Stimulated activated CD8-positive, alpha-beta memory T cell treated with anti-CD3 and anti-CD28 coated beads, Interleukin-4, amount 100 ng/mL, for 4 hours (primary cell): ENCODE measurements around the gene KIAA1328.
"Not testable (repeated sequence)": the region's sequence is repeated elsewhere in the genome, so short reads cannot be mapped to it uniquely, and the experiment has no call there.

Experiments
- DNase-seq, 2 donors: peaks; one replicate each; pipeline ENCODE4 v3.0.0-alpha.2; 2020; ENCODE audit warnings: low read depth in 2 of 2, low spot score in 1 of 2

KIAA1328 gene

GRCh38 chr18:36825526-36825925 lies 3.4 kb upstream of the KIAA1328 start:
- DNase-seq, result no peak

GRCh38 chr18:36826556-36826955 lies 2.4 kb upstream of the KIAA1328 start:
- DNase-seq, result no peak

GRCh38 chr18:36828157-36828629 lies 734 bp upstream of the KIAA1328 start:
- no peak for DNase-seq

- no peak for DNase-seq
Measured at GRCh38 chr18:36829362-36830157, 633 bp downstream of the KIAA1328 start.

GRCh38 chr18:36830158-36830495 lies 1.2 kb downstream of the KIAA1328 start:
- DNase-seq, result no peak

- DNase-seq, result no peak
Measured at GRCh38 chr18:36831139-36831538, 2.2 kb downstream of the KIAA1328 start.

GRCh38 chr18:36833120-36833519 lies 4.2 kb downstream of the KIAA1328 start:
- DNase-seq, result no peak

GRCh38 chr18:36835927-36836326 lies 7.0 kb downstream of the KIAA1328 start:
- DNase-seq, result no peak

GRCh38 chr18:36839835-36840234 lies 10.9 kb downstream of the KIAA1328 start:
- no peak for DNase-seq

- DNase-seq, result no peak
Measured at GRCh38 chr18:36843199-36843598, 14.3 kb downstream of the KIAA1328 start.

- DNase-seq, result no peak
Measured at GRCh38 chr18:36843784-36844183, 14.9 kb downstream of the KIAA1328 start.

GRCh38 chr18:36848609-36849008 lies 19.7 kb downstream of the KIAA1328 start:
- no peak for DNase-seq

GRCh38 chr18:36849288-36850006 lies 20.5 kb downstream of the KIAA1328 start:
- no peak for DNase-seq

- DNase-seq, result no peak
Measured at GRCh38 chr18:36850527-36851201, 21.7 kb downstream of the KIAA1328 start.

- no peak for DNase-seq
Measured at GRCh38 chr18:36851202-36851590, 22.3 kb downstream of the KIAA1328 start.

GRCh38 chr18:36856815-36857214 lies 27.9 kb downstream of the KIAA1328 start:
- DNase-seq, result no peak

- DNase-seq, result no peak
Measured at GRCh38 chr18:36862182-36862581, 33.3 kb downstream of the KIAA1328 start.

GRCh38 chr18:36867056-36867455 lies 38.1 kb downstream of the KIAA1328 start:
- no peak for DNase-seq

- no peak for DNase-seq
Measured at GRCh38 chr18:36871801-36872200, 42.9 kb downstream of the KIAA1328 start.

GRCh38 chr18:36872329-36872728 lies 43.4 kb downstream of the KIAA1328 start:
- DNase-seq, result no peak

- not testable (repeated sequence) for DNase-seq
Measured at GRCh38 chr18:36873826-36874225, 44.9 kb downstream of the KIAA1328 start.

GRCh38 chr18:36879796-36880195 lies 50.9 kb downstream of the KIAA1328 start:
- not testable (repeated sequence) for DNase-seq
